NCI-H2196 (cell line): Measurements from ENCODE around the gene APOF.
"Not testable (repeated sequence)": the region's sequence is repeated elsewhere in the genome, so short reads cannot be mapped to it uniquely, and the experiment has no call there.

Experiments used
- DNase-seq: peaks from one replicate; lab custom pipeline; 2025; ENCODE audit not compliant: unreplicated experiment; lab: John Stamatoyannopoulos, UW

The APOF gene

GRCh38 chr12:56373515-56373914 is 10.9 kb upstream of the APOF start:
- no peak for DNase-seq

GRCh38 chr12:56366948-56367347 is 4.3 kb upstream of the APOF start:
- DNase-seq = no peak

- no peak for DNase-seq
Measured at GRCh38 chr12:56361487-56362129, 1.0 kb downstream of the APOF start.

- peak; percentile 99 for DNase-seq
Measured at GRCh38 chr12:56359851-56360767, 2.5 kb downstream of the APOF start, which contains the start of gene STAT2. Gene STAT2 (minus strand): TSS chr12:56360107. CDS start chr12:56356571, 3,536 bp downstream.

GRCh38 chr12:56358836-56359532 is 3.7 kb downstream of the APOF start:
- no peak for DNase-seq

- DNase-seq = no peak
Measured at GRCh38 chr12:56351325-56351724, 11.3 kb downstream of the APOF start.

- DNase-seq = no peak
Measured at GRCh38 chr12:56350662-56351061, 12.0 kb downstream of the APOF start.

- DNase-seq = no peak
Measured at GRCh38 chr12:56348776-56349175, 13.9 kb downstream of the APOF start.

- not testable (repeated sequence) for DNase-seq
Measured at GRCh38 chr12:56347255-56347654, 15.4 kb downstream of the APOF start.

- DNase-seq = peak; percentile 7
Measured at GRCh38 chr12:56346675-56347074, 16.0 kb downstream of the APOF start.

GRCh38 chr12:56342290-56342689 is 20.4 kb downstream of the APOF start:
- not testable (repeated sequence) for DNase-seq

GRCh38 chr12:56341616-56342015 is 21.0 kb downstream of the APOF start:
- DNase-seq = no peak

GRCh38 chr12:56339158-56339422 is 23.6 kb downstream of the APOF start:
- DNase-seq = no peak

GRCh38 chr12:56338308-56339157 is 24.1 kb downstream of the APOF start, which contains the start of gene IL23A:
Gene IL23A (plus strand): TSS chr12:56338884. CDS start chr12:56339045, 161 bp downstream.
- DNase-seq = no peak

- DNase-seq = no peak
Measured at GRCh38 chr12:56337753-56338251, 24.9 kb downstream of the APOF start.

- DNase-seq = no peak
Measured at GRCh38 chr12:56336361-56337167, 26.1 kb downstream of the APOF start.

- not testable (repeated sequence) for DNase-seq
Measured at GRCh38 chr12:56335527-56335926, 27.1 kb downstream of the APOF start.

GRCh38 chr12:56334490-56334793 is 28.2 kb downstream of the APOF start:
- DNase-seq = no peak

GRCh38 chr12:56333679-56334489 is 28.8 kb downstream of the APOF start, which contains the start of gene PAN2:
Gene PAN2 (minus strand): TSS chr12:56334000. CDS start chr12:56333094, 906 bp downstream.
- DNase-seq = peak; percentile 97
